ENCODE measurements around the gene C16orf96. TPM values are rescaled to one million over a fixed set of nuclear protein-coding genes. Genes with fewer than 3 reads are reported as not detected.

C16orf96 gene
- total RNA-seq, 2 donors from 2014 or later = 0.52 TPM; not detected in 1

DNA sequence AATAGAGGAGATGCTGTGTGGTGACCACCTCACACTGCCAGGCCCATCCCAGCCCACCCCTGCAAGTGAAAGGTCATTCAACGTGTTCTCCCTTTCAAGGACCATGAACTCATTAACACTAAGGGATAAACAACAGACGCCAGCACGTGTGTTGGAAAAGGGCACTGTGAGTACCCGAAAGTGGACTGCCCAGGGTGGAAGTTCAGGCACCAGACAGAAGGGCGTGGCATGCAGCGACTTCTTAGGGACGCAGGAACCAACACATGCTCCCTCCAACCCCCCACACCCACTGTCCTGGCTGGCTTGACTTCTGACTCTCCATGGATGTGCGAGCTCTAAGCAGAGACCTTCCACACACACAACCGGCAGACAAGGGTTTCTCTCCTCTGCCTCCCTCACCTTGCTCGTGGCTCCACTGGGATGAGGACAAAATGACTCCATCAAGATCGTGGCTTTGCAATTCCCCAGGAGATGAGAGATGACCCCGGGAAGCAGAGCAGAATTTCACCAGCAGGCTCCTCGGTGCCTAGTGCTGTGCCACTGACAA lies 47.6 kb downstream of the C16orf96 start:
- ATAC-seq = no peak
- peaks cover 14% of the 10 kb centered on the region for H3K4me1 ChIP-seq
- no peak overlapping the region for H3K4me3 ChIP-seq
- H3K36me3 ChIP-seq (replicated peaks in 1 of 2; ENCODE audit: insufficient read depth in 1 of 2, low read depth in 2 of 2) = peaks cover 0 to 8% of the 10 kb centered on the region in 2 donors
- no peaks in the 10 kb centered on the region for H3K9me3 ChIP-seq
- H3K27ac ChIP-seq = no peak overlapping the region
- 59 to 61% methylated on average over 6 to 13 of the region's 13 CpGs for WGBS, 2 donors
- TF ChIP-seq POLR2A (IDR thresholded peaks at IDR 0.05) = no peak
- H3K27me3 ChIP-seq = no peaks in the 10 kb centered on the region
- intact Hi-C loops (cut with DNase I) = no loop called here
- DNase-seq = no peak

DNA sequence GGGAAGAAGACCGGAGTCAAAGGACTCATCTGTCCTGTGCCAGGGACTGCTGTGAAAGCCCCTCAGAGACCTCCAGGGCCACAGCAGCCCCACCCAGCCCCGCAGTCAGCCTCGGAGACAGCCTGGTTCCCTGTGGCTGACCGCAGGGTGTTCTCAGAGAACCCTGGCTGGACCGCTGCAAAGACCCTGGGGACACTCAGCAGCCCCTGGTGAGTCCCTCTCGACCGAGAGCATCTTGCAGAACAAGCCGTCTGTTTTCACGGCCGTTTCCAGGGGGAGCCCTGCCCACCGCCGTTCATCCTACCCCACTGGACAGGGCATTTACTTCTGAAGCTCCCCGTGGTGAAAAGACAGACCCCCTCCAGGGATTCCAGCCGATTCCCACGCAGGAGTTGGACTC lies 48.3 kb downstream of the C16orf96 start:
- H3K27me3 ChIP-seq = no peaks in the 10 kb centered on the region
- no peak overlapping the region for H3K27ac ChIP-seq
- no peaks in the 10 kb centered on the region for H3K9me3 ChIP-seq
- DNase-seq (no peak), ATAC-seq (no peak)
- H3K4me3 ChIP-seq = no peak overlapping the region
- peaks cover 0 to 11% of the 10 kb centered on the region in 2 donors for H3K36me3 ChIP-seq (replicated peaks in 1 of 2; ENCODE audit: insufficient read depth in 1 of 2, low read depth in 2 of 2)
- peaks cover 14% of the 10 kb centered on the region for H3K4me1 ChIP-seq
- intact Hi-C loops (cut with DNase I) = no loop called here
- TF ChIP-seq POLR2A (IDR thresholded peaks at IDR 0.05) = no peak
- TF ChIP-seq, protein P1, sequence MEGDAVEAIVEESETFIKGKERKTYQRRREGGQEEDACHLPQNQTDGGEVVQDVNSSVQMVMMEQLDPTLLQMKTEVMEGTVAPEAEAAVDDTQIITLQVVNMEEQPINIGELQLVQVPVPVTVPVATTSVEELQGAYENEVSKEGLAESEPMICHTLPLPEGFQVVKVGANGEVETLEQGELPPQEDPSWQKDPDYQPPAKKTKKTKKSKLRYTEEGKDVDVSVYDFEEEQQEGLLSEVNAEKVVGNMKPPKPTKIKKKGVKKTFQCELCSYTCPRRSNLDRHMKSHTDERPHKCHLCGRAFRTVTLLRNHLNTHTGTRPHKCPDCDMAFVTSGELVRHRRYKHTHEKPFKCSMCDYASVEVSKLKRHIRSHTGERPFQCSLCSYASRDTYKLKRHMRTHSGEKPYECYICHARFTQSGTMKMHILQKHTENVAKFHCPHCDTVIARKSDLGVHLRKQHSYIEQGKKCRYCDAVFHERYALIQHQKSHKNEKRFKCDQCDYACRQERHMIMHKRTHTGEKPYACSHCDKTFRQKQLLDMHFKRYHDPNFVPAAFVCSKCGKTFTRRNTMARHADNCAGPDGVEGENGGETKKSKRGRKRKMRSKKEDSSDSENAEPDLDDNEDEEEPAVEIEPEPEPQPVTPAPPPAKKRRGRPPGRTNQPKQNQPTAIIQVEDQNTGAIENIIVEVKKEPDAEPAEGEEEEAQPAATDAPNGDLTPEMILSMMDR (IDR thresholded peaks at IDR 0.05) = no peak
- 68 to 83% methylated on average over 4 to 15 of the region's 15 CpGs for WGBS, 2 donors

DNA sequence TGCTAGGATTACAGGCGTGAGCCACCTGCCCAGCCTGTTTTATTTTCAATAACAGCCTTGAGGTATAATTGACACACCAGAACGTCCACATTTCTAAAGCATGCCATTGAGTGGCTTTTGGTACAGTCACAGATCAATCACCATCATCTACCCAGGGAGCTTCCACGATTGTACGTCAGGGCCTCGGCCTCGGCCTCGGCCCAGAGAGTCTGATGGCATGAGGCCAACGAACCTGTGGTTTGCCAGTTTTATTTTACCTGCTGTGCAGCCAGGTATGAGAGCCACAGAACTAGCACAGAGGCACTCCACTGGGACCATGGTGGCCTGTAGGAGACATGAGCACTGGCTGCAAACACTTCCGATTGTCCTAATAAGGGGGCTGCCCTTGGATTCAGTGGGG lies 50.2 kb downstream of the C16orf96 start:
- no peaks in the 10 kb centered on the region for H3K27me3 ChIP-seq
- H3K9me3 ChIP-seq = no peaks in the 10 kb centered on the region
- peaks cover 0 to 11% of the 10 kb centered on the region in 2 donors for H3K36me3 ChIP-seq (replicated peaks in 1 of 2; ENCODE audit: insufficient read depth in 1 of 2, low read depth in 2 of 2)
- H3K4me1 ChIP-seq = peaks cover 18% of the 10 kb centered on the region
- WGBS, 2 donors = 33 to 37% methylated on average over 9 of the region's 9 CpGs
- H3K27ac ChIP-seq = no peak overlapping the region
- intact Hi-C loops (cut with DNase I) = no loop called here
- no peak for ATAC-seq
- peak in 3 of 4 donors; percentile 47 to 56 (median 50) for DNase-seq
- no peak overlapping the region for H3K4me3 ChIP-seq
- TF ChIP-seq, protein P1 (IDR thresholded peaks at IDR 0.05) = no peak
- TF ChIP-seq POLR2A (IDR thresholded peaks at IDR 0.05) = no peak

DNA sequence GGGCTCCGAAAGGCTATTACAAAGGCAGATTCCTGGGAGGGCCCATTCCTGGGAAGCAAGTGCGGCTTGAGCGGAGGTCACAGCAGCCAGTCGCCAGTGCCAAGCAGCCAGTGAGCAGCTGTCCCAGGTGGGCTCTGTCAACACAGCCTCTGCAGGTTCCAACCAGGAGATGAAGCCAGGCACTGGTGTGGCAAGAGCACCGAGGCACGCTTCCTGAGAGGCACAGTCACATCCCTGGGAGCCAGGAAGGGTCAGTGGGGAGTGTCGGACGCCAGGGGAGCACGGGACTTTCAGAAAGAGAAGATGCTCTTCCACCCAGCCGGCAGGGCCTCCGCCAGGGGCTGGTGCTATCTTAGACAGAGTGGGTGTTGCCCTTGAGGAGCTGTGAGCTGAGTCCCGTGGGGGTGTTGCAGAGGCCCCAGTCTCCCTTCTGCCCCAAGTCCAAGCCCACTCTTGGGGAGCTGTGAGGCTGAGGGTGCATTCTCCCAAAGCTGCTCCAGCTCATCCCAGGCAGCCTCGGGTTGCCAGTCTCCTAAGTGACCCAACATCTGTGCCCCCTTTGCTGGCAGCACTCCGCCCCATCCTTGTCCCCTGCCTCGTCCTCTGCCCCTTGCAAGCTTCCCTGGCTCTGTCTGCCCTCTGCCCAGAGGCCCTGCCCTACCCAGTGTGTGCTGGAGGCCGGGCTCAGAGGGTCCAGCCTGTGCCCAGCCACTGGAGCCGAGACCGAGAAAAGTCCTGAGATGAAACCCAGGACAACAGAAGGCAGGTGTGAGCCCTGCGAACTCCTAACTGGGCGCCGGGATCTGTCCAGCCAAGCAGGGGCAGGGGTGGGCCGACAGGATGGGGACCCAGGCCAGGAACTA lies 51.9 kb downstream of the C16orf96 start:
- 91 to 97% methylated on average over 8 to 22 of the region's 22 CpGs for WGBS, 2 donors
- DNase-seq = no peak

DNA sequence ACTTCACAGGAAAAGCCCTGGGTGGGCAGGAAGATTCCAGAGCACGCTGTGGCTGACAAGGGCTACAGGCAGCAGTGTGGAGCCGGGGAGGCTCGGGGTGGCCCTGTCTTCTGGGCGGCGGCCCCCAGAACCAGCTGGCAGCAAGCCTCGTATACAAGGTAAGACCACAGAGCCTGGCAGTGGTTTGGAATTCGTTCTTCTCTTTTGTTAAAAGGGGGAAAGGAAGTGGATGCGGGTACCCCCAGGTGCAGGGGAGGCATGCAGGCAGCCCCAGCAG lies 52.5 kb downstream of the C16orf96 start:
- 81 to 83% methylated on average over 2 to 8 of the region's 8 CpGs for WGBS, 2 donors
- Histone ChIP-seq H3K36me3 (replicated peaks in 1 of 2; ENCODE audit: insufficient read depth in 1 of 2, low read depth in 2 of 2) (peaks cover 0 to 11% of the 10 kb centered on the region in 2 donors), H3K9me3 (no peaks in the 10 kb centered on the region), H3K27ac (no peak overlapping the region), H3K4me1 (peaks cover 36% of the 10 kb centered on the region), H3K4me3 (no peak overlapping the region), H3K27me3 (no peaks in the 10 kb centered on the region)
- no peak for ATAC-seq
- intact Hi-C loops (cut with DNase I) = no loop called here
- no peak for TF ChIP-seq POLR2A (IDR thresholded peaks at IDR 0.05)
- TF ChIP-seq, protein P1 (IDR thresholded peaks at IDR 0.05) = no peak
- DNase-seq = no peak

More for the DNA sequence above, 51.9 kb downstream of the C16orf96 start:
- Histone ChIP-seq H3K27ac (no peak overlapping the region), H3K4me1 (peaks cover 30% of the 10 kb centered on the region), H3K36me3 (replicated peaks in 1 of 2; ENCODE audit: insufficient read depth in 1 of 2, low read depth in 2 of 2) (peaks cover 0 to 11% of the 10 kb centered on the region in 2 donors), H3K27me3 (no peaks in the 10 kb centered on the region), H3K9me3 (no peaks in the 10 kb centered on the region), H3K4me3 (no peak overlapping the region)
- ATAC-seq = no peak
- intact Hi-C loops (cut with DNase I) = no loop called here
- TF ChIP-seq, protein P1 (IDR thresholded peaks at IDR 0.05) = no peak
- TF ChIP-seq POLR2A (IDR thresholded peaks at IDR 0.05) = no peak

All from body of pancreas (tissue), 4 donors.